NCI-H2029 (cell line): ENCODE results near the gene MYLK4.
"Not testable (repeated sequence)": the region's sequence is repeated elsewhere in the genome, so short reads cannot be mapped to it uniquely, and the experiment has no call there.

Experiments used
- DNase-seq: peaks from one replicate; lab custom pipeline; 2025; lab: John Stamatoyannopoulos, UW

MYLK4 gene

DNA sequence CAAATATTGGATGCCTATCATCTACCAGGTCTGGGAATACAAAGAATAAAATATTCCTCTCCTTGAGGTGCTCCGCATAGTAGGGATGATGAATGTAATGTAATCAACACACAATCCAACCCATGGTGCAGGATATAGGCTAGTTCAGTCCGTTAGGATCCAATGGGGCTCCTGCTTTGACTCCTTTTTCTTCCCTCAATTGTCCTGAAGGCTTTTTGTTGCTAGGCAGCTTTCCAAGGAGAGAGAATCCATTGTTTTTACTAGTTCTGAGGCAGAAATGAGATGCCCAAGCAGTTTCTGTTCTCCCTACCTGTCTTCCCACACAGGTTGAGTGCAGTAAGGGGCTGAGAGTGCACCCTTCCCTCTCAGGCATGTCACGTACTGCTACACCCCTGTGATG lies 26.5 kb upstream of the MYLK4 start:
- DNase-seq: no peak

DNA sequence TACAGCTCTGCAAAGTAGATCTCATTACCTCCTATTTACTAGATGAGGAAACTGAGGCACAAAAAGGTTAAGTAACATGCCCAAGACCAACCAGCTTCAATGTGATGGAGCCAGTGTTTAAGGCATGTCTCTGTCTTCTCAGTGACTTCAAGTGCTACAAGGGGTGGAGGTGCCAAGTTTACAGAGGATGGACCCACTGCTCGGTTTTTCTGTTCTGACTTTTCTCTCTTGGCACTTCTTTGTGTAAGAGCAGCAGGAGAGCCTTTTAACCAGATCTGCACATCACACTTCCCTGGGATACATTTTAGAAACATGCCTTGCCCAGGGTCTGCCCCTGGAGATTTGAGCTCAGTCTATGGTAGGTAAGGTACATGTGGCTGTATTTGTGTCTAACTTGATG lies 24.3 kb upstream of the MYLK4 start:
- DNase-seq: no peak

DNA sequence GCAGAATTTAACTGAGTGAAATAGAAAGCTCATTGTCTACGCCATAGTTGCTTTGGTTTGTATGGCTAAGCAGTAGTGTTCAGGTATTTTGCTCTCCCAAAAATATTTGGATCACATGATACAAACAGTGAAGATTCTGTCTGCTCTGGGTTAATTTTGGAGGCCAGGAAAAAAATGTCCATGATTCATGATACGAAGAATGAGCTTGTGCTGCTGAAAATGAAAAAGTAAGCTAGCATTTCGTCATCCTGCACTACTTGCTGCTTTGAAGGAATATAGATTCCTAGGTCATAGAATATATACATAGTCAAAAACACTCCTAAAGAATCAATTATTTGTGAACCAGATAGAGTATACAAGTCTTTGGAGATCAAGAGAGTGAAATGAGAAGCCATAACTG lies 22.7 kb upstream of the MYLK4 start:
- DNase-seq: no peak

DNA sequence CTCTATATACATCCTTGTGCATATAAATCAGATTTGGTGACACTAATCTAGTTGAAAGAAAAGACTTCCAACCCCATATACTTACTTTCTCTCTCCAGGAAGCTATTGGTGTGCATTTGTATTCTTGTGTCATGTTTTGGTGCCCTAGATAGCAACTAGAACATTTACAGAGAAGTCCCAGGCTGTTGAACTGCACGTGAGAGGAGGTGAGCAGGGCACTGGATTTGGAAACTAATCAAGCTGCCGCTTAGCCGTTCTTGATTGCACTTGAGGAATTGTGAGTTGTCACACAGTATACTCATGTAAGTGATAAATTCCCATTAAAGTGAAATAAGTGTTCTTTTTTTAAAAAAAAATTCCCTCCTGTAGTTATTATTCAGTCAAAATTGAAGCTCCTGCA lies 22.1 kb upstream of the MYLK4 start:
- DNase-seq: no peak

DNA sequence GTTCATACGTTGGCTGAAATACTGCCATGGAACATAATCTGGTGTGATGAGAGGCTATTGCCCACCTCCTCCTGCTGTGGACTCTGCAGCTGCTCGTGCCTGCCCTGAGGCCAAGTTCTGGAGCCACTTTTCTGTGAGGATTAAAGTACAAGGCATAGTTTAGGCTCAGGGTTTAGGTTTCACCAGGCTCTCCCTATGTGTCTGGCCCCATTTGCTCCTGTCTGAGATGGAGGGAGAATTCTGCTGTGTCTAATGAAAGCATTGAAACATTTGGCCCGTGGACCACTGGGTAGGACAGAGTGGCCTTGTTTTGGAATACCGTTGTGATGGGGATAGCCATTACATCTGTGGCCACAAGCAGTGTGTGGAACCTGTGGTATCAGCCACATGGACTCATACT lies 20.4 kb upstream of the MYLK4 start:
- no peak for DNase-seq

DNA sequence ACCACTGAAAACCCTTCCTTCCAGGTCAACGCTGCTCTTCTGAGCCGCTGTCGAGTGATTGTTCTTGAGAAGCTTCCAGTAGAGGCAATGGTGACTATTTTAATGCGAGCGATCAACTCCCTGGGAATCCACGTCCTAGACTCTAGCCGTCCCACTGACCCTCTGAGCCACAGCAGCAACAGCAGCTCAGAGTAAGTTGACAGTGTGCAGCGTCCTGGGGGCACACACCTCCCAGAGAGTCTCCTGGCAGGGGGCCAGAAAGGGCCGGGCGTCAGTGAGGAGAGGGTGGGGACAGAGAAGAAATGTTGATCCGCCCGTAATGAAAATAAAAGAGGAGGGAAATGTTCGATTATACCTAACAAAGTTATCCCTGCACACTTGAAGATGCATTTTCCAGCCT lies 19.4 kb upstream of the MYLK4 start:
- no peak for DNase-seq

DNA sequence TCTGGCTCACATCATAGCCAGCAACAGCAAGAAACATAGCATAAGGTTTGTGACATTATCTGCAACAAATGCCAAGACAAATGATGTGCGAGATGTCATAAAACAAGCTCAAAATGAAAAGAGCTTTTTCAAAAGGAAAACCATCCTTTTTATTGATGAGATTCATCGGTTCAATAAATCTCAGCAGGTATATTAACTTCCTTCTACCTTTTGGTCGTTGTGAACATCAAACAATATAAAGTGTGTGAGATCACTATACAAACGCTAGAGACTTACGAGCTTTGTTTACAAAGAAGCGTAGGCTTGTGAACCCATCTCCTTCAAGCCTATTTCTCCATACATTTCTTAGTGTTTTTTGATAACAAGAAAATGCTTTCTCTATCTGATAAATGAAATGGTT lies 18.0 kb upstream of the MYLK4 start:
- DNase-seq: no peak

DNA sequence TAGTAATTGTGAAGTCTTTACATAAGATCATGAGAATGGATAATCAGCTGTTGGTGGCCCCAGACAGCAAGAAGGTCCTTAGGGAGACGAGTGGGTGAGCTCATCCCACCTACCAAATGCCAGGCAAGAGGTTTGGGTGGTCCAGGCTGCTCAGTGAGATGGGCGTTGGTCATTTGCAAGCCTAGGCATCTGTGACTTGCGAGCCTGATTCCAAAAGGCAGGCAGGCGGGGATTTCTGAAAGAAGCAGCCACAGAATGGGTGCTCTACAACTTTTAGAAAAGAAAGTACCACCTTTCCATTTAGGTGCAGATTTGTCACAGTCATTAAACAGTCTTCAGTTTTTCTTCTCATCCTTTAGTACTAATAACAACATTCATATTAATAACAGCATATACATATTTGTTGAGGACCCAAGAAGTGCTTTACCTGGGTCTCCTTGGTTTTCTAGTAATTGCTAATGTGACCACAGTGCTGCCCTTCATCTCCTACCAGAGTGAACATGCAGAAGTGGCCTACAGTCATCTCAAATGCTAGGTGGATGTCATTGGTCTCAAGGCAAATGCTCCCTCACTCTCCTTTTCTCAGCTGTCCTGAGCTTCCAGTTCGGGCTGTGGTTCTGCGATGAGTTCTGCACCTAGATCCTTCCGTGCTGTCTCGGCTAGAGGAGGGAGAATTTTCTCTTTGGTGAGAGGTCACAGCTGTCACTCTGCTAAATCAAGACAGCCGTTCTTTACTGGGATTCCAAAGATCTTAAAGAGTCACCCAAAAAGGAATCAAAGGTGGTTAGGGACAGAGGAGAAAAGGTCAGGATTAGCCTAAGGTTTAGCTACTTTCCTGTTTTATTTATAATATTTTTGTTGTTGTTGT lies 17.2 kb upstream of the MYLK4 start:
- no peak for DNase-seq

DNA sequence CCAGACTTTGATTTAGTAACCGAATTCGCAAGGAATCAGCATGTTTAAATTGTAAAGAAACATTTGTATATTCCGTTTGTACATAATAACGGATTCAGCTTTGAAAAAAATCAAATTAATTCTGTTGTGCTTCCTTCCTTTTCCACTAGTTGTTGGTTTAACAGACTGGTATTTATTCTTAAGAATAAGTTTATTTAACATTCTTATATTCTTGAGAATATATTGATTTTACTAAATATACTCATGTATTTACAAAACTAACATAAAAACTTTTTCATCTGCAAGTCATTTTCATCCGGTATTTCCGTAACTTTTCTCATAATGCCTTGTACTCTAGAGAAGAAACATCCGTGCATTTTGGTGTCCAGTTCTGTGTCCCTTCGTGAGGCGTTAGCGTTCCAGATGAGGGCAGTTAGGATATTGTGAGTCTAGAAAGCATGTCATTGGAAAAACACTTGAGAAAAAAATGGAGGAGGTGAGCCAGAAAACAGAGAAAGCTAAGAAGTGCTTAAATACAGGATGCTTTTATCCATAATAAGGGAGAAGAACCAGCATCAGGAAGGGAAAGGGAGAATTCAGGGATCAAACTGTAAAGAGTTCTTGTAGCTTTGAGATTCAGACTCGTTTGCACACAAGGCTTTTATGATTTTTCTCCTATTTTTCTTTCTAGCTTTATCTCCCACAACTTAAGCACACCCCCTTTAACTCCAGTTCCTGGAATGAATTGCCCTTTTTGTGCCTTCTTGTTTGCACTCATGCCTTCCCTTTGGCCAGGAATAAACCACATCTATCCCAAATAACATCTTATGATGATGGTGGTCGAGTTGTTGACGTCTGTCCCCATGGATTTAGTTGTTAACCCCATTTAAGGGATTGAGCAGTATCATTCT lies 16.3 kb upstream of the MYLK4 start:
- DNase-seq: peak; percentile 29

DNA sequence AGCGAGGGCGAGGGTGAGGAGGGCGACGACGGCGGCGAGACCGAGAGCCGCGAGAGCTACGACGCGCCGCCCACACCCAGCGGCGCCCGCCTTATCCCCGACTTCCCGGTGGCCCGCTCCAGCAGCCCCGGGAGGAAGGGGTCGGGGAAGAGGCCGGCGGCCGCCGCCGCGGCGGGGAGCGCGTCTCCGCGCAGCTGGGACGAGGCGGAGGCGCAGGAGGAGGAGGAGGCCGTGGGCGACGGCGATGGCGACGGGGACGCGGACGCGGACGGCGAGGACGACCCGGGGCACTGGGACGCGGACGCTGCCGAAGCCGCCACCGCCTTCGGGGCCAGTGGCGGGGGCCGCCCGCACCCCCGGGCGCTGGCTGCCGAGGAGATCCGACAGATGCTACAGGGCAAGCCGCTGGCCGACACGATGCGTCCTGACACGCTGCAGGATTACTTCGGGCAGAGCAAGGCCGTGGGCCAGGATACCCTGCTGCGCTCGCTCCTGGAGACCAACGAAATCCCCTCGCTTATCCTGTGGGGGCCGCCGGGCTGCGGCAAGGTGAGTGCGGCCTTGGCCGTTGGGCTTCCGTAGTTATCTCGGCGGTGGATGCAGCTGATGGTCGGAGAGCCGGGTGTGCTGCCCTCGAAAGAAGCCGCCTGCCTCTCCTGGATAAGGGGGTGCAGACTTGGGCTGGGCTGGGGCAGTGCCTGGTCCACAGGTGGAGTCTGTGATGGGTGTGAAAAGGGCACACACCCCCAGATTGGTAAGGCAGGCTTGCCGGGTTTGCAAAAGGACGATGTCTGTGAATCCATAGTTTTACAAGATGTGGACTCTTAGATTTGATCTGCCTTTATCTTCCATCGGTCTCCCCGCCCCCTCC lies 15.4 kb upstream of the MYLK4 start:
- DNase-seq: peak; percentile 36

DNA sequence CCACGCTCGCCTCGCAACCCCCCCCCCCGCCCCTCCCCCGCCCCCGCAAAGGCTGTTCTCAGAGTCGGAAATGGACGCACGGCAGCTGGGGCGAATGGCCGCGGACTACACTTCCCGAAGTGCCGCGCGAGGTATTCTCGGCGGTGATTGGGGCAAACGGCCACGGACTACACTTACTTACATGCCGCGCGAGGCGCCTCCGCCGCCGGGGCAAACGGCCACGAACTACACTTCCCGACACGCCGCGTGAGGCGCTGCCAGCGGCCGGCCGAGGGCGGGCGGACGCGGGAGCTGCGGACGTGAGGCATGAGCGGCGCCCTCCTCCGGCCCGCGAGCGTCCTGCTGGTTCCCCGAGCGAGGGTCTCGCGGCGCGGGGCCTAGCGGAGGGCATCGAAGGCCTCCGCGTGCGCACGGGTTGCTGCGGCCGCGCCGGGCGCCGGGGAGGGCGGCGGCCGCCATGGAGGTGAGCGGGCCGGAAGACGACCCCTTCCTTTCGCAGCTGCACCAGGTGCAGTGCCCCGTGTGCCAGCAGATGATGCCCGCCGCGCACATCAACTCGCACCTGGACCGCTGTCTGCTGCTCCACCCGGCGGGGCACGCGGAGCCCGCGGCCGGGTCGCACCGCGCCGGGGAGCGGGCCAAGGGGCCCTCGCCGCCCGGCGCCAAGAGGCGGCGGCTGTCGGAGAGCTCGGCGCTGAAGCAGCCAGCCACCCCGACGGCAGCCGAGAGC lies 14.6 kb upstream of the MYLK4 start, which contains the start of gene WRNIP1:
TSS of gene WRNIP1 (plus strand) at position 228 of the 730 bp plus-strand sequence. CDS start at position 458, 230 bp downstream.
- DNase-seq: peak; percentile 100

DNA sequence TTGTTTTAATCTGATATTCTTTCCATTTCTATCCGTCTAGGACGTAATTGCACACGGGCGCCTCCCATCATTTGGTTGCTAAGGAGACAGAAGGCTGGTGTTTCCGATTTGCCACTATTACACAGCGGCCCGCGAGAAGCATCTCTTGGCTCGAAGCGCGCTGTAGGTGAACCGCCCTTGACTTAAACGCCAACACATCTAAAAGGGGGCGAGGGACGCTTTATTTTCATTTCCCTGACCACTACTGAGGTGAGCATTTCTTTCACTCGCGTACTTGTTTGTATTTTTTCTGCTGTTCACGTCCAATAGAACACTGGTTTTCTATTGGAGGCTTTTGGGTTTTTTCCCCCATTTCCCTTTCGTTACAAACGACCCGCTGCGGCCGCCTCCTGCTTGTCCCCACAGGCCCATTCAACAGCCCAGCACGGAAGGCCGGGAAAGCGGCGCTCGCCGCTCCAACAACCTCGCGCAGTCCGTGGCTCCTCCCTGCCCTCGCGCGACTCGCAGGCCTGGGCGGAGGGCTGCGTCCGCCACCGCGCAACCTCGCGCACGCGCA lies 14.0 kb upstream of the MYLK4 start:
- peak; percentile 86 for DNase-seq

DNA sequence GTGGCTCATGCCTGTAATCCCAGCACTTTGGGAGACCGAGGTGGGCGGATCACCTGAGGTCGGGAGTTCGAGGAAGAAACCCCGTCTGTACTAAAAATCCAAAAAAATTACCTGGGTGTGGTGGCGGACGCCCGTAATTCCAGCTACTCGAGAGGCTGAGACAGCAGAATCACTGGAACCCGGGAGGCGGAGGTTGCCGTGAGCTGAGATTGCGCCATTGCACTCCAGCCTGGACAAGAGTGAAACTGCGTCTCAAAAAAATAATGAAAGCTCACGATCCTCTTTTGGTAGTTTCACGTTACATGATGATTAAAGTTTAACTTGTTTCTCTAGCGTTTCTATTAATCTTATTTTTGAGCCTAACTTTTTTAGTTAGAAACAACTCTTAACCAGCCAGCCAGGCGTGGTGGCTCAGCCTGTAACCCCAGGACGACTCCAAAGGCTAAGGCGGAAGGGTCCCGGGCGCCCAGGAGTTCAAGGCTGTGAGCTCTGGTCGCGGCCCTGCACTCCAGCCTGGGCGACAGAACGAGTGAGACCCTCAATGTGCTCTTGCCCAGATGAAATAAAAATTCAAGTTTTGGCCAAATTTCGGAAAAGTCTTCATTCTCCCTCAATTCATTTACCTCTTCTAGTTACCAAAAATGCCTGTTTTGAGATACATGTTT lies 13.3 kb upstream of the MYLK4 start:
- DNase-seq: no peak

DNA sequence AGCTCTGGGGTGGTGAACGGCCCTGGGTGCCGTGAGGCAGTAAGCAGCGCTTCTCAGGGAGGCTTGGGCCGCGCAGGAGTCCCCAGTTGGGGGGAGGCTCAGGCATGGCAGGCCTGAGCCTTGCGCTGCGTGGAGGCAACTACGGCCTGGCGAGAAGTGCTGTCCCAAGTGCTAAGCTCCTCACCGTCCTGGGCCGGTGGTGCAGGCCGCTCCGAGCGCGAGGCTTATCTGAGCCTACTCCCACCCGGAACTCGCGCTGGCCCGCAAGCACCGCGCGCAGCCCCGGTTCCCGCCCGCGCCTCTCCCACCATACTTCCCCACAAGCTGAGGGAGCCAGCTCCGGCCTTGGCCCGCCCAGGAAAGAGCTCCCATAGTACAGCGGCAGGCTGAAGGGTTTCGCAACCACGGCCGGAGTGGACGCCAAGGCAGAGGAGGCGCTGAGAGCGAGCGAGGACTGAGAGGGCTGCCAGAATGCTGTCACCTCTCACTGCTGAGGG lies 12.7 kb upstream of the MYLK4 start:
- peak; percentile 45 for DNase-seq

DNA sequence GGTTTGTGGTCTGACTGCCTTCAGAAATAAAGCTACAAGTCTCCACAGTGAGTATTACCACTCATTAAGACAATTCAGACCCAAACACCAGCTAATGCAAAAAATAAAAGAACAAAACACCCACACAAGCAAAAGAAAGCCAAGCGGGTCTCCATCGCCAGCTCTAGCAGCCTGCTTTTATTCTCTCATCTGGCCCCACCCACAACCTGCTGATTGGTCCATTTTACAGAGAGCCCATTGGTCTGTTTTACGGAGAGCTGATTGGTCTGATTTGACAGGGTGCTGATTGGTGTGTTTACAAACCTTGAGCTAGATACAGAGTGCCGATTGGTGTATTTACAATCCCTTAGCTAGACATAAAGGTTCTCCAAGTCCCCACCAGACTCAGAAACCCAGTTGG lies 12.1 kb upstream of the MYLK4 start:
- not testable (repeated sequence) for DNase-seq

DNA sequence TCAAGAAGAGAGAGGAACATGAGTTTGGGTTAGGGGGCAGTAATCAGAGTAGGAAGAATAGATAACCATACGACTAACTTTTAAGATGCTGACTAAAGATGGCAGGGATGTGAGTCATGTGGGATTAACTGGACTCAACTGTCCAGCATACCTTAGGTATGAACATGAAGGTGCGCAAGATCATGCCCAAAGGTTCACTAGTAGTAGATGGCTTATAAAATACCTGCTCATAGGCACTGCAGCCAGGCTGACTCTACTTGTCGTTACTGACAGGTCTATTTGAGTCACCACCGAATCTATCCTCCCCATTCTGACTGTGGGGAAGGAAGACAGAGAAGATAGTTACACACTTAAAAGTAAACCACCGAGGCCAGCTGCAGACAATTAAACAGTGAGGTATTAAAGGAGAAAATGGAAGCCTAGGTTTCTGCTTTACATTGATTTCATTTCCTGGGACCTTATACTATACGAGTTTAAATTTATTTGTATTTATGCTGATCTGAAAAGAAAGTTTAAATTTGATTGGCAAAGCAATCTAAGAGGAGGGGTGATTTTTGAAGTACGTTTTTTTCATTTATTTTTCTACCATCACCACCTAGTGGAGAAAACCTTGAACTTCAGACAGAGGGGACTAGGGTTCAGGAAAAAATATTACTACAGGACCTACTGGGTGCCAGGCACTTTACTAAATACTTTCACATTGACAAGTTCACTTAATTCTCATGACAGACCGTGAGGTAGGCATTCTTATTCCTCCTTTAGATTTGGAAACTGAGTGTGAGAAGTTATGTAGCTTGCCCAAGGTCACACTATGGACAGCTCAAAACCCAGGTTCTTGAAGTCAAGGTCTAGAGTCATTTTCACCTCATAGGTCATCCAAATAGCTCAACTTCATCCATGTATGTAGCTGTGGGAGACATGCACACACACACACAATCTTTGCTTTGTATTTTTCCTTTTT lies 10.4 kb upstream of the MYLK4 start:
- no peak for DNase-seq

DNA sequence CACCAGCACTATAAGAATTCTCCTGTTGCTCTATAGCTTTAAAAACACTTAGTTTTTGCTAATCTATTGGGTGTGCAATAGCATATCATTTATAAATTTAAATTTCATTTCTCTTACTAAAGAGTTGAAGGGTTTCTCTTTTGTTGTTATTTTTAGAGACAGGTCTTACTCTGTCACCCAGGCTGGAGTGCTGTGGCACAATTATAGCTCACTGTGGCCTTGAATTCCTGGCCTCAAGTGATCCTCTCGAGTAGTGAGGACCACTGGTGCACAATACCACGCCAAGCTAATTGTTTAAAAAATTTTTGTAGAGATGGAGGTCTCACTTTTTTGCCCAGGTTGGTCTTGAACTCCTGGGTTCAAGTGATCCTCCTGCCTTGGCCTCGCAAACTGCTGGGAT lies 8.3 kb upstream of the MYLK4 start:
- no peak for DNase-seq

DNA sequence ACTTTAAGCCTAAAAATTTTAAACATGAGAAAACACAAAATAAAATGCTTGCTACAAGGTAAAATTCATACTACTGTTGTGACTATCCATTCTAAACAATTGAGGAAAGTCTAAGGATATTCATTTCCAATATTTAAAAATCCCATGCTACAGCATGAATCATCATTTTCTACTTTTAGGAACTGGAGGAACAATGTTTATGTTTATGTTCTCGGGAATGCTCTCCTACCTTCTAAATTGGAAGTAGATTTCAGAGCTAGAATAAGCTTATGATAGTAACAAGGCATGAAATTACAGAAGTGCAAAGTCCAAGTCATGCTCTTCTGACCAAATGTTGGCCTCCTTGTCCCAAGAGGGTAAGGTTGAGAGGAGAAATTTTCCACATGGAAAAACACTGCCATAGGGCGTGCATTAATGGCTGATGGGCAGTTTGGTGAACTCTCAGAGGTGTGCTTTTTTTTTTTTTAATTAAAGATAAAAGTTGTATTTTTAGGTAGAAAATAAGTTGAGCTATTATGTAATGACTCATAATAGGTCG lies 6.0 kb upstream of the MYLK4 start:
- DNase-seq: no peak

DNA sequence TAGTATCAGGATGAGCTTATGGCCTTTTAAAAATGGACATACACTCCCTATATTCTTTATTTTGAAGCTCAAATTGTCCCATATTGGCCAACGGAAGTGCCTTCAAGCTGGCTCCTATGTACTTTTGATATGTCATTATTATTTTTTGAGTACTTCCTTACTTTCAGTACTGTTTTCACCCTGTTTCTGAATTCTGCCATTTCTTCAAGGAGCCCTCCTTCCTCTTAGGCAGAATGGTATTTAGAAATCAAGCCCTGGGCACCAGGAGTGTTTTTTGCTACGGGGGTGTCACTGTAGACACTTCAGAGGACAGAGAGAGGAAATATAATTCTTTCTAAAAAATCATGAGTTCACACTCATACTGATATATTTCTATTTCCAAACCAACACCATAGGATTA lies 5.5 kb upstream of the MYLK4 start:
- no peak for DNase-seq
